HFFc6 (cell line): ENCODE results near the gene COX7A2L. TPM values are rescaled to one million over a fixed set of nuclear protein-coding genes. Genes with fewer than 3 reads are reported as not detected.
"Not testable (repeated sequence)": the region's sequence is repeated elsewhere in the genome, so short reads cannot be mapped to it uniquely, and the experiment has no call there.

Experiments
- DNase-seq: peaks from one replicate; pipeline ENCODE4 v3.0.0-alpha.2; 2018
- H3K27ac Mint-ChIP-seq: 2 replicates; pipeline ENCODE4 v1.8.0; 2020; ENCODE audit warnings: mild to moderate bottlenecking, mixed read lengths
- H3K27me3 Mint-ChIP-seq: 2 replicates; pipeline ENCODE4 v1.8.0; 2021; ENCODE audit warnings: mild to moderate bottlenecking, moderate library complexity, mixed read lengths; ENCODE audit not compliant: insufficient read depth
- H3K36me3 Mint-ChIP-seq: 2 replicates; pipeline ENCODE4 v1.8.0; 2021; ENCODE audit warnings: low read depth, mixed read lengths
- H3K4me1 Mint-ChIP-seq: 2 replicates; pipeline ENCODE4 v1.8.0; 2020; ENCODE audit warnings: low read depth, mixed read lengths
- H3K4me3 Mint-ChIP-seq: 2 replicates; pipeline ENCODE4 v1.8.0; 2020; ENCODE audit warnings: mild to moderate bottlenecking, moderate library complexity, mixed read lengths
- H3K9me3 Mint-ChIP-seq: 2 replicates; pipeline ENCODE4 v1.8.0; 2020; ENCODE audit warnings: mild to moderate bottlenecking, mixed read lengths
- total RNA-seq, 6 experiments: library from RNA; stranded (reverse); fragmentation: NEBNext Ultra II Directional; extraction: Animal tissue kit (Norgen Biotek cat#: 25700); gene quantifications; 2 replicates in 1 of 6; 3 replicates in 5 of 6; pipeline ENCODE4 v1.2.3, GENCODE V29; 2021
- TF ChIP-seq, protein P1 (sequence below): fragments of 200-600 bp; sonication (generic); IDR thresholded peaks from 2 replicates; pipeline ENCODE4 v1.5.0; 2021; ENCODE audit warnings: antibody characterized with exemption, mild to moderate bottlenecking

The COX7A2L gene
- total RNA-seq, 6 experiments from 2014 or later = 118 to 130 (median 125) TPM

DNA sequence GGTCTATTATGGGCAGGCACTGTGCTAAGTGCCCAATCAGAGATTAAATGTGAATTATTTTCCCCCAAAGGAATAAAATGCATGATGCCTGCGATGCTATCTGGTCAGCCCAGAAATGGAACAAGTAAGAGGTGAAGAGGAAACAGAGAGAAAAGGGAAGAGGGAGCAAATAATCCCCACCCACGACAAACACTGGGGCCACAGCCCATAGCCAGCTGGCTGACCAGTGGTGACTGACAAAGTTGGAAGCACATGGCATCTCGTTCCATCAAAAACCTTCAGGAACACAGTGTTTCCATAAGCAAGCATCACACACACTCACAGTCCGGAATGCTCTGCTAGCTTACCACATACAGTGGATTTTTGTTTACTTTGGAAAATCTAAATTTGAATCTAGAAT is 21.1 kb upstream of the COX7A2L start:
- H3K9me3 Mint-ChIP-seq = no peaks in the 10 kb centered on the region
- no peak for DNase-seq
- no peak overlapping the region for H3K4me3 Mint-ChIP-seq
- no peaks in the 10 kb centered on the region for H3K36me3 Mint-ChIP-seq
- H3K4me1 Mint-ChIP-seq = no peaks in the 10 kb centered on the region
- TF ChIP-seq, protein P1, sequence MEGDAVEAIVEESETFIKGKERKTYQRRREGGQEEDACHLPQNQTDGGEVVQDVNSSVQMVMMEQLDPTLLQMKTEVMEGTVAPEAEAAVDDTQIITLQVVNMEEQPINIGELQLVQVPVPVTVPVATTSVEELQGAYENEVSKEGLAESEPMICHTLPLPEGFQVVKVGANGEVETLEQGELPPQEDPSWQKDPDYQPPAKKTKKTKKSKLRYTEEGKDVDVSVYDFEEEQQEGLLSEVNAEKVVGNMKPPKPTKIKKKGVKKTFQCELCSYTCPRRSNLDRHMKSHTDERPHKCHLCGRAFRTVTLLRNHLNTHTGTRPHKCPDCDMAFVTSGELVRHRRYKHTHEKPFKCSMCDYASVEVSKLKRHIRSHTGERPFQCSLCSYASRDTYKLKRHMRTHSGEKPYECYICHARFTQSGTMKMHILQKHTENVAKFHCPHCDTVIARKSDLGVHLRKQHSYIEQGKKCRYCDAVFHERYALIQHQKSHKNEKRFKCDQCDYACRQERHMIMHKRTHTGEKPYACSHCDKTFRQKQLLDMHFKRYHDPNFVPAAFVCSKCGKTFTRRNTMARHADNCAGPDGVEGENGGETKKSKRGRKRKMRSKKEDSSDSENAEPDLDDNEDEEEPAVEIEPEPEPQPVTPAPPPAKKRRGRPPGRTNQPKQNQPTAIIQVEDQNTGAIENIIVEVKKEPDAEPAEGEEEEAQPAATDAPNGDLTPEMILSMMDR = no peak
- H3K27me3 Mint-ChIP-seq = peaks cover 22% of the 10 kb centered on the region
- no peak overlapping the region for H3K27ac Mint-ChIP-seq

DNA sequence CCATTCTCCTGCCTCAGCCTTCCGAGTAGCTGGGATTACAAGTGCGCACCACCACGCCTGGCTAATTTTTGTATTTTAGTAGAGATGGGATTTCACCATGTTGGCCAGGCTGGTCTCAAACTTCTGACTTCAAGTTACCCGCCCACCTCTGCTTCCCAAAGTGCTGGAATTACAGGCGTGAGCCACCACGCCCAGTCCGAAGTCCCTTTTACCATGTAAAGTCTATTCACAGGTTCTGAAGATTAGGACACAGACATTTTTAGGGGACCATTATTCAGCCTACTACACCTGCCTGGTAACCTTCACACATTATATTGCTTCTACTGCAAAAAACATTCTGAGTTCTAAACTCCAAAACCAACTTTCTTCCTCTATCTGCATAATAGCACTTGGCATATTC is 19.0 kb upstream of the COX7A2L start:
- H3K4me3 Mint-ChIP-seq, H3K9me3 Mint-ChIP-seq, H3K36me3 Mint-ChIP-seq, H3K4me1 Mint-ChIP-seq, H3K27ac Mint-ChIP-seq, DNase-seq: not testable (repeated sequence)
- peaks cover 19% of the 10 kb centered on the region for H3K27me3 Mint-ChIP-seq

DNA sequence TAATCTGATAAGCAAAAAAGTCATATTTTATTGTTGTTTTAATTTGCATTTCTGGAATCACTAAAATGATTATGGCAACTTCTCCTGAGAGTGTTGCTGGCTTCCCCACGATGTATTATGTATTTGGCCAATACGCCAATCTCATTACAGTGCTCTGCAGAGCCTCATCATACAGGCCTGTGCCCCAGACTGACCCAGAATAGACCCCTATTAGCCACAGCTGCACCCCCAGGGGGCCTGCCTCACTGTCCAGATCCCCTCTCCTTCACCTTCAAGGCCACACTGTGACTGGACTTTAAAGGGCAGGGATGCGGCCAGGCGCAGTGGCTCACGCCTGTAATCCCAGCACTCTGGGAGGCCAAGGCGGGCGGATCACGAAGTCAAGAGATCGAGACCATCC is 17.4 kb upstream of the COX7A2L start:
- Mint-ChIP-seq H3K27ac (no peak overlapping the region), H3K9me3 (no peaks in the 10 kb centered on the region), H3K4me3 (no peak overlapping the region), H3K27me3 (peaks cover 29% of the 10 kb centered on the region), H3K36me3 (no peaks in the 10 kb centered on the region), H3K4me1 (no peaks in the 10 kb centered on the region)
- TF ChIP-seq, protein P1 = no peak
- DNase-seq = no peak

DNA sequence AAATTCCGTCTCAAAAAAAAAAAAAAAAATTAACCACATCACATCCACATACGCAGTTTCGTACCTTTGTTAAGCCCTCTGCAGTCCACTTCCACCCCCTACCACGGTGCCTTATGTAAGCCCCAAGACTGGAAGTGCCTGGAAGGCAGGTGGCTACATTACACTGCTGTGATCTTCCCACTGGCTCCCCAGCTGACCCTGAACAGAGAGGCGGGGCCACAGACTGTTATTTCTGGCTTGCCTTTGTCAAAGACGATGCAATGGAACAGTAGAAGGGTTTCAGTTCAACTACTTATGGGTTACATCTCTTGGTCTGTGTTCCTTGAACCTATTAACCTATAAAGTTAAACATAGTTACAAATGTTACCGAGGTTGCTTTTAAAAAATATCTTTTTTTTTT is 15.7 kb upstream of the COX7A2L start:
- Mint-ChIP-seq H3K27me3 (peaks cover 25% of the 10 kb centered on the region), H3K4me1 (peaks cover 2% of the 10 kb centered on the region; the same call in 1 of the 2 replicates), H3K36me3 (no peaks in the 10 kb centered on the region), H3K27ac (no peak overlapping the region), H3K4me3 (no peak overlapping the region), H3K9me3 (no peaks in the 10 kb centered on the region)
- DNase-seq = no peak
- TF ChIP-seq, protein P1 = no peak

DNA sequence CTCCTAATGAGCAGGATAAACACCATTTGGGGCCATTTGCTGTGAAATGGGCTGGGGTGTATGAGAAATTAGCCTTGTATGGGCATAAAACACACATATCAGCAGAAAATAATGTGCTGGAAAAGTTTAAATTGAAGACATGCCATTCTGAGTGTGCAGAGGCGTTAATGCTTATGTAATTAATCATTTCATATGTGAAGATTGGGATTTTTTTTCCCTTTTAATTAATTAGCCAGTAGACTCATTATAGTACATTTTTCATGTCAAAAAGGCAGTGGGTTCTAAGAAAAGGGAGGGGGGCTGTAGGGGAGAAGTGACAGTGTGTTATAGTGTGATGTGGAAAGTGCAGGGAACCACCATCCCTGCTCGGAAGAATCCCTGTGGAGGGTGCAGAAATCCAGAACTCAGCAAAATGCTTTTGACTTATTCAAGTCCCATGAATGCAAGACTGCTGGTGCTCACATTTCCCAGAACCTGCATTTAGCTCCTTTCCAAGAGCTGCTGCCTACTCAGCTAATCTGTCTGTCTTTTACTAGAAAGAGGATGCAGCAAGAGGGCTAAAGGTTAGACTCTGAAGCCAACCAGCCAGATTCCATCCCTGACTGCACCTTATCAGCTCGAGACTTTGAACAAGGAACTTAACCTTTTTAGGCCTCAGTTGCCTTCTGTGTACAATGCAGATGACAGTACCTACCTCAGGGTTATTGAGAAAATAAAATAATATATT is 11.6 kb upstream of the COX7A2L start:
- Mint-ChIP-seq H3K4me1 (peaks cover 6% of the 10 kb centered on the region; the same call in 1 of the 2 replicates), H3K36me3 (no peaks in the 10 kb centered on the region), H3K27ac (no peak overlapping the region), H3K9me3 (no peaks in the 10 kb centered on the region), H3K27me3 (peaks cover 19% of the 10 kb centered on the region), H3K4me3 (no peak overlapping the region)
- TF ChIP-seq, protein P1 = no peak
- DNase-seq = no peak

DNA sequence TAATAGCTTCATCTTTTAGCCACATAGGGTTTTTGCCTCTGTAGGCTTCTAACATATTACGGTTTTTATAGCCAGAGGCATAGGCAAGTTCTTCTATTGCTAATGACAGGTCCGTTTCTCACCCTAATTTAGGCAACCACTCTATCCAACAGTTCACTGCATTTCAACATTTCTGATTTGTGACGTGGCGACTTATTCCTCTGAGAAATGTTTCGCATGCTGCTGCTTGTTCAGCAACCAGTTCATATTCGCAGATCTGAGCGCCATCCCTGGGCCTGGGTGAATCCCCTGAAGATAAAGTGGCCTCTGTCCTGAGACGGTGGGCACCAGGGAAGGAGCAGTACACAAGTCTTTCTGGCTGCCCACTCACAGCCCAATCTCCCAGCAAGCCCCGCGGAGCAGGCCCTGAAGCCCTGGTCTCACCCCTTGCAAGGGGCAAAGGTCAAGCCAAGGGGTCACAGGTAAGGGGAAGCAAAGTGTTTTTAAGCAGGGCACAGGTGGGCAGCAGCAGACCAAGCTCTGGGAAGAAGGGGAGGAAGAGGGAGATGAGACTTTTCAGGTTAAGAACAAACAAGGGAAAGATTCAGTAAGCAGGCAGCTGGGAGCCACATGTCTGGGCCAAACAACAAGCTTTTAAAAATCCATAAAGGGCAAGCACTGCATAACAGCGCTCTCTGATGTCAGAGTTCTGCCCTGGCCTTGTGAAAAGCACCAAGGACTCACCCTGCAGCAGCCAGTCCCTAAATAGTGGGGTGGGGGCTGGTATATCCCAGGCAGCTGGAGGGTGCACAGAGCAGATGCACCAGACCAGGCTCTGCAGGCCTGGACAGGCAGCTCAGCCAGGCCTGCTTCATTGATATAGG is 10.8 kb upstream of the COX7A2L start:
- H3K36me3 Mint-ChIP-seq = no peaks in the 10 kb centered on the region
- H3K4me3 Mint-ChIP-seq = no peak overlapping the region
- H3K9me3 Mint-ChIP-seq = no peaks in the 10 kb centered on the region
- H3K4me1 Mint-ChIP-seq = peaks cover 6% of the 10 kb centered on the region; the same call in 1 of the 2 replicates
- no peak for DNase-seq
- H3K27me3 Mint-ChIP-seq = peaks cover 24% of the 10 kb centered on the region
- no peak overlapping the region; the same call in 1 of the 2 replicates for H3K27ac Mint-ChIP-seq
- TF ChIP-seq, protein P1 = no peak
